Liver (tissue), 9 donors: ENCODE measurements around the gene TSKU. TPM values are rescaled to one million over a fixed set of nuclear protein-coding genes. Genes with fewer than 3 reads are reported as not detected.
"Not testable (repeated sequence)": the region's sequence is repeated elsewhere in the genome, so short reads cannot be mapped to it uniquely, and the experiment has no call there.

ENCODE experiments used
- DNase-seq: peaks from one replicate; pipeline ENCODE4 v3.0.0-alpha.2; 2017; ENCODE audit warnings: low spot score
- H3K27ac ChIP-seq, 2 donors: one replicate each; pipeline ENCODE4 v1.7.0; 2013; ENCODE audit warnings: inconsistent platforms in 2 of 2, low read length in 2 of 2, control low read depth in 1 of 2, low read depth in 1 of 2, mild to moderate bottlenecking in 1 of 2
- H3K27me3 ChIP-seq, 4 donors: one replicate each; pipeline versions ENCODE4 v1.6.1 to v1.7.0; 2013; ENCODE audit warnings: low read length in 3 of 4, inconsistent platforms in 1 of 4, mild to moderate bottlenecking in 1 of 4, moderate library complexity in 1 of 4; ENCODE audit not compliant: control insufficient read depth in 4 of 4, insufficient read depth in 4 of 4
- H3K36me3 ChIP-seq, 4 donors: one replicate each; pipeline versions ENCODE4 v1.6.1 to v1.7.0; 2013; ENCODE audit warnings: low read length in 3 of 4, mild to moderate bottlenecking in 3 of 4, low read depth in 1 of 4, moderate library complexity in 1 of 4; ENCODE audit not compliant: control insufficient read depth in 4 of 4, insufficient read depth in 3 of 4
- H3K4me1 ChIP-seq, 4 donors: one replicate each; pipeline versions ENCODE4 v1.6.1 to v1.7.0; 2013; ENCODE audit warnings: low read length in 3 of 4, mild to moderate bottlenecking in 3 of 4, moderate library complexity in 1 of 4; ENCODE audit not compliant: control insufficient read depth in 4 of 4, insufficient read depth in 4 of 4
- H3K4me3 ChIP-seq, 3 donors: one replicate each; pipeline versions ENCODE4 v1.6.1 to v1.7.0; 2013; ENCODE audit warnings: low read length in 3 of 3, control low read depth in 1 of 3, low read depth in 1 of 3, mild to moderate bottlenecking in 1 of 3
- H3K9ac ChIP-seq, 2 donors: one replicate each; pipeline ENCODE4 v1.7.0; 2013; ENCODE audit warnings: low read length in 2 of 2, mild to moderate bottlenecking in 2 of 2, moderate library complexity in 2 of 2, control low read depth in 1 of 2, low read depth in 1 of 2
- H3K9me3 ChIP-seq, 4 donors: one replicate each; pipeline versions ENCODE4 v1.6.1 to v1.7.0; 2013; ENCODE audit warnings: low read length in 3 of 4; ENCODE audit not compliant: control insufficient read depth in 4 of 4
- ATF3 ChIP-seq: IDR thresholded peaks from 2 replicates; pipeline ENCODE4 v1.6.1; 2016; ENCODE audit warnings: antibody characterized with exemption
- EGR1 ChIP-seq, 2 donors: IDR thresholded peaks; 2 replicates each; pipeline ENCODE4 v1.6.1; 2016 to 2018; ENCODE audit warnings: antibody characterized with exemption in 2 of 2, low read depth in 2 of 2
- FOXA1 ChIP-seq: IDR thresholded peaks from 2 replicates; pipeline ENCODE4 v1.6.1; 2016; ENCODE audit warnings: antibody characterized with exemption
- FOXA2 ChIP-seq: IDR thresholded peaks from 2 replicates; pipeline ENCODE4 v1.6.1; 2016; ENCODE audit warnings: antibody characterized with exemption
- GABPA ChIP-seq, 2 donors: IDR thresholded peaks in 1 of 2; conservative IDR thresholded peaks in 1 of 2; 2 replicates each; pipeline ENCODE4 v1.6.1; 2016; ENCODE audit warnings: antibody characterized with exemption in 2 of 2, mild to moderate bottlenecking in 1 of 2, moderate library complexity in 1 of 2
- HNF4A ChIP-seq, 2 donors: conservative IDR thresholded peaks; 2 replicates each; pipeline ENCODE4 v1.6.1; 2016; ENCODE audit warnings: antibody characterized with exemption in 2 of 2, mild to moderate bottlenecking in 2 of 2
- HNF4G ChIP-seq: IDR thresholded peaks from 2 replicates; pipeline ENCODE4 v1.6.1; 2016; ENCODE audit warnings: antibody characterized with exemption
- JUND ChIP-seq, 2 donors: IDR thresholded peaks; 2 replicates each; pipeline ENCODE4 v1.6.1; 2016; ENCODE audit warnings: antibody characterized with exemption in 2 of 2
- NR2F2 ChIP-seq: IDR thresholded peaks from 2 replicates; pipeline ENCODE4 v1.6.1; 2016; ENCODE audit warnings: antibody characterized with exemption
- RXRA ChIP-seq, 2 donors: IDR thresholded peaks; 2 replicates each; pipeline ENCODE4 v1.6.1; 2017 to 2018; ENCODE audit warnings: antibody characterized with exemption in 2 of 2, mild to moderate bottlenecking in 1 of 2
- SP1 ChIP-seq: IDR thresholded peaks from 2 replicates; pipeline ENCODE4 v1.6.1; 2018; ENCODE audit warnings: antibody characterized with exemption, mild to moderate bottlenecking
- TAF1 ChIP-seq: conservative IDR thresholded peaks from 2 replicates; pipeline ENCODE4 v1.6.1; 2016; ENCODE audit warnings: antibody characterized with exemption, mild to moderate bottlenecking
- YY1 ChIP-seq: IDR thresholded peaks from 2 replicates; pipeline ENCODE4 v1.6.1; 2016; ENCODE audit warnings: antibody characterized with exemption, mild to moderate bottlenecking
- ZBTB33 ChIP-seq: IDR thresholded peaks from 2 replicates; pipeline ENCODE4 v1.6.1; 2016; ENCODE audit warnings: antibody characterized with exemption
- WGBS: extraction: QIAGEN DNeasy Blood & Tissue Kit; methylation state at CpG from one replicate; pipeline ENCODE4 v1.1.7; 2013; 5-methylcytosine and 5-hydroxymethylcytosine counted together
- polyA plus RNA-seq, 2 donors: library from polyadenylated mRNA; stranded (reverse) in 1 of 2; unstranded in 1 of 2; fragments of 200-250 nt in 1 of 2; fragments of >200 nt in 1 of 2; fragmentation: Nextera tagmentation in 1 of 2; extraction: Ambion mirVana in 1 of 2; gene quantifications; one replicate each; pipeline versions ENCODE4 v1.2.1 to v1.2.3, GENCODE V29; 2013 to 2015
- total RNA-seq, 2 donors: library from RNA; depleted of rRNA; stranded (reverse); fragments of >200 nt; gene quantifications; one replicate each; pipeline ENCODE4 v1.2.3, GENCODE V29; 2014
- TF ChIP-seq, protein P1 (sequence below): IDR thresholded peaks from 2 replicates; pipeline ENCODE4 v1.6.1; 2016; ENCODE audit warnings: antibody characterized with exemption
- TF ChIP-seq, protein P2 (sequence below): IDR thresholded peaks from 2 replicates; pipeline ENCODE4 v1.6.1; 2016; ENCODE audit warnings: antibody characterized with exemption, mild to moderate bottlenecking
- donor health status: healthy.
- donor health status: healthy.
- donor health status: healthy.
- donor health status: healthy.
- donor health status: healthy.

The TSKU gene
- total and polyA plus RNA-seq, 4 donors: 3.3 to 492 (median 46.0) TPM

DNA sequence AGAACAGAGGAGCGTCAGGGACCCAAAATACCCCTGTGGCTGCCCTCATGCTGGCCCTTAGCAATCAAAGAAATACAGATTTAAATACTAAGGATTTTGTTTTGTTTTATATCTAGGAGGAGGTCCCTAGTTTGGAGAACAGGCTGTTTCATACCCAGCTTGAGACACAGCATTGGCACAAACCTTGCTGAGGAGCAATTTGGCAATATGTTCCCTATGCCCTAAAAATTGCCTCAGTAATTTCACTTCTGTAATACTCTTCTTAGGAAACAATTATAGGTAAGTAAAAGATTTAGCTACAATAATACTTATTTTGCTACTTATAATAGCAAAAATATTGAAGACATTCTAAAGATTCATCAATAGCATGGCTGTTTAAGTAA lies 37.0 kb downstream of the TSKU start:
- Histone ChIP-seq H3K4me3 (no peak overlapping the region), H3K36me3 (no peaks in the 10 kb centered on the region), H3K4me1 (peaks cover 0 to 2% (median 0%) of the 10 kb centered on the region in 4 donors), H3K27me3 (no peaks in the 10 kb centered on the region), H3K9ac (no peak overlapping the region), H3K27ac (no peak overlapping the region), H3K9me3 (no peaks in the 10 kb centered on the region)
- 82% methylated on average over 1 of the region's 1 CpG for WGBS
- TF ChIP-seq FOXA1: no peak
- TF ChIP-seq SP1: no peak
- TF ChIP-seq TAF1: no peak
- TF ChIP-seq EGR1 (IDR thresholded peaks at IDR 0.05; ENCODE audit: low read depth in 2 of 2): no peak
- TF ChIP-seq ZBTB33: no peak
- no peak for TF ChIP-seq FOXA2
- TF ChIP-seq HNF4A (conservative IDR thresholded peaks at IDR 0.05): no peak
- TF ChIP-seq YY1: no peak
- TF ChIP-seq RXRA (IDR thresholded peaks at IDR 0.05): no peak
- no peak for TF ChIP-seq GABPA (IDR thresholded peaks at IDR 0.05 in 1 of 2, conservative IDR thresholded peaks at IDR 0.05 in 1 of 2)
- TF ChIP-seq HNF4G: no peak
- TF ChIP-seq JUND (IDR thresholded peaks at IDR 0.05): no peak
- TF ChIP-seq, protein P1, sequence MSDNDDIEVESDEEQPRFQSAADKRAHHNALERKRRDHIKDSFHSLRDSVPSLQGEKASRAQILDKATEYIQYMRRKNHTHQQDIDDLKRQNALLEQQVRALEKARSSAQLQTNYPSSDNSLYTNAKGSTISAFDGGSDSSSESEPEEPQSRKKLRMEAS: no peak
- TF ChIP-seq ATF3: no peak
- TF ChIP-seq, protein P2, sequence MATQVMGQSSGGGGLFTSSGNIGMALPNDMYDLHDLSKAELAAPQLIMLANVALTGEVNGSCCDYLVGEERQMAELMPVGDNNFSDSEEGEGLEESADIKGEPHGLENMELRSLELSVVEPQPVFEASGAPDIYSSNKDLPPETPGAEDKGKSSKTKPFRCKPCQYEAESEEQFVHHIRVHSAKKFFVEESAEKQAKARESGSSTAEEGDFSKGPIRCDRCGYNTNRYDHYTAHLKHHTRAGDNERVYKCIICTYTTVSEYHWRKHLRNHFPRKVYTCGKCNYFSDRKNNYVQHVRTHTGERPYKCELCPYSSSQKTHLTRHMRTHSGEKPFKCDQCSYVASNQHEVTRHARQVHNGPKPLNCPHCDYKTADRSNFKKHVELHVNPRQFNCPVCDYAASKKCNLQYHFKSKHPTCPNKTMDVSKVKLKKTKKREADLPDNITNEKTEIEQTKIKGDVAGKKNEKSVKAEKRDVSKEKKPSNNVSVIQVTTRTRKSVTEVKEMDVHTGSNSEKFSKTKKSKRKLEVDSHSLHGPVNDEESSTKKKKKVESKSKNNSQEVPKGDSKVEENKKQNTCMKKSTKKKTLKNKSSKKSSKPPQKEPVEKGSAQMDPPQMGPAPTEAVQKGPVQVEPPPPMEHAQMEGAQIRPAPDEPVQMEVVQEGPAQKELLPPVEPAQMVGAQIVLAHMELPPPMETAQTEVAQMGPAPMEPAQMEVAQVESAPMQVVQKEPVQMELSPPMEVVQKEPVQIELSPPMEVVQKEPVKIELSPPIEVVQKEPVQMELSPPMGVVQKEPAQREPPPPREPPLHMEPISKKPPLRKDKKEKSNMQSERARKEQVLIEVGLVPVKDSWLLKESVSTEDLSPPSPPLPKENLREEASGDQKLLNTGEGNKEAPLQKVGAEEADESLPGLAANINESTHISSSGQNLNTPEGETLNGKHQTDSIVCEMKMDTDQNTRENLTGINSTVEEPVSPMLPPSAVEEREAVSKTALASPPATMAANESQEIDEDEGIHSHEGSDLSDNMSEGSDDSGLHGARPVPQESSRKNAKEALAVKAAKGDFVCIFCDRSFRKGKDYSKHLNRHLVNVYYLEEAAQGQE: no peak
- no peak for TF ChIP-seq NR2F2
- no peak for DNase-seq

DNA sequence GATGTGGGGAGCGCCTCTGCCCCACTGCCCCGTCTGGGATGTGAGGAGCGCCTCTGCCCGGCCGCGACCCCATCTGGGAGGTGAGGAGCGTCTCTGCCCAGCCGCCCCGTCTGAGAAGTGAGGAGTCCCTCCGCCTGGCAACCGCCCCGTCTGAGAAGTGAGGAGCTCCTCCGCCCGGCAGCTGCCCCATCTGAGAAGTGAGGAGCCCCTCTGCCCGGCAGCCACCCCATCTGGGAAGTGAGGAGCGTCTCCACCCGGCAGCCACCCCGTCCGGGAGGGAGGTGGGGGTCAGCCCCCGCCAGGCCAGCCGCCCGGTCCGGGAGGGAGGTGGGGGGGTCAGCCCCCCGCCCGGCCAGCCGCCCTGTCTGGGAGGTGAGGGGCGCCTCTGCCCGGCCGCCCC lies 38.2 kb downstream of the TSKU start:
- DNase-seq, H3K9ac ChIP-seq, H3K4me3 ChIP-seq, H3K4me1 ChIP-seq, H3K9me3 ChIP-seq, H3K27ac ChIP-seq, H3K27me3 ChIP-seq, H3K36me3 ChIP-seq: not testable (repeated sequence)
- 97% methylated on average over 28 of the region's 29 CpGs for WGBS
